ENCODE measurements around the gene SNED1.

The SNED1 gene

DNA sequence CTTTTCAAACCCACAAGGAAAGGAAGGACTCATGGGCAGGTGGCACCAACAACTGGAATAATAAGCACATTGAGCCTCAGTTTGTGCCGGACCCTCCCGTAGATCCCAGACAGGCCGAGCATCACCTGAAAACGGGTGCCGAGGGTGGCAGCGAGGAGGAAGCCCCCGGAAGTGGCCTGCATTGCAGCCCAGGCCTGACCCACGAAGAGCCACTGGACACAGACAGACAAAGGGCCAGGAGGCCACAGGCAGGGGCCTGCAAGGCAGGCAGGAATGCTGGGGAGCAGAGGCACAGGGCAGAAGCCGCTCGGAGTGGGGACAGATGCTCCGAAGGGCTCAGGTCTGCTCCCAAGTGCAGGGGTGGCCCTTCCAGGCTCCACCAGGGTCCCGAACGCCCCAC, 71.9 kb downstream of the SNED1 start:
- TF ChIP-seq KLF16 (tag by site-specific recombination; IDR thresholded peaks at IDR 0.05): no peak
- TF ChIP-seq ZNF514 (tag by site-specific recombination; IDR thresholded peaks at IDR 0.05): no peak
- TF ChIP-seq, protein P1, sequence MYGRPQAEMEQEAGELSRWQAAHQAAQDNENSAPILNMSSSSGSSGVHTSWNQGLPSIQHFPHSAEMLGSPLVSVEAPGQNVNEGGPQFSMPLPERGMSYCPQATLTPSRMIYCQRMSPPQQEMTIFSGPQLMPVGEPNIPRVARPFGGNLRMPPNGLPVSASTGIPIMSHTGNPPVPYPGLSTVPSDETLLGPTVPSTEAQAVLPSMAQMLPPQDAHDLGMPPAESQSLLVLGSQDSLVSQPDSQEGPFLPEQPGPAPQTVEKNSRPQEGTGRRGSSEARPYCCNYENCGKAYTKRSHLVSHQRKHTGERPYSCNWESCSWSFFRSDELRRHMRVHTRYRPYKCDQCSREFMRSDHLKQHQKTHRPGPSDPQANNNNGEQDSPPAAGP (tag by site-specific recombination; IDR thresholded peaks at IDR 0.05): no peak
- TF ChIP-seq, protein P2, sequence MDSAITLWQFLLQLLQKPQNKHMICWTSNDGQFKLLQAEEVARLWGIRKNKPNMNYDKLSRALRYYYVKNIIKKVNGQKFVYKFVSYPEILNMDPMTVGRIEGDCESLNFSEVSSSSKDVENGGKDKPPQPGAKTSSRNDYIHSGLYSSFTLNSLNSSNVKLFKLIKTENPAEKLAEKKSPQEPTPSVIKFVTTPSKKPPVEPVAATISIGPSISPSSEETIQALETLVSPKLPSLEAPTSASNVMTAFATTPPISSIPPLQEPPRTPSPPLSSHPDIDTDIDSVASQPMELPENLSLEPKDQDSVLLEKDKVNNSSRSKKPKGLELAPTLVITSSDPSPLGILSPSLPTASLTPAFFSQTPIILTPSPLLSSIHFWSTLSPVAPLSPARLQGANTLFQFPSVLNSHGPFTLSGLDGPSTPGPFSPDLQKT (IDR thresholded peaks at IDR 0.05; ENCODE audit: borderline replicate concordance, low read depth, low read length): no peak
- TF ChIP-seq, protein P3, sequence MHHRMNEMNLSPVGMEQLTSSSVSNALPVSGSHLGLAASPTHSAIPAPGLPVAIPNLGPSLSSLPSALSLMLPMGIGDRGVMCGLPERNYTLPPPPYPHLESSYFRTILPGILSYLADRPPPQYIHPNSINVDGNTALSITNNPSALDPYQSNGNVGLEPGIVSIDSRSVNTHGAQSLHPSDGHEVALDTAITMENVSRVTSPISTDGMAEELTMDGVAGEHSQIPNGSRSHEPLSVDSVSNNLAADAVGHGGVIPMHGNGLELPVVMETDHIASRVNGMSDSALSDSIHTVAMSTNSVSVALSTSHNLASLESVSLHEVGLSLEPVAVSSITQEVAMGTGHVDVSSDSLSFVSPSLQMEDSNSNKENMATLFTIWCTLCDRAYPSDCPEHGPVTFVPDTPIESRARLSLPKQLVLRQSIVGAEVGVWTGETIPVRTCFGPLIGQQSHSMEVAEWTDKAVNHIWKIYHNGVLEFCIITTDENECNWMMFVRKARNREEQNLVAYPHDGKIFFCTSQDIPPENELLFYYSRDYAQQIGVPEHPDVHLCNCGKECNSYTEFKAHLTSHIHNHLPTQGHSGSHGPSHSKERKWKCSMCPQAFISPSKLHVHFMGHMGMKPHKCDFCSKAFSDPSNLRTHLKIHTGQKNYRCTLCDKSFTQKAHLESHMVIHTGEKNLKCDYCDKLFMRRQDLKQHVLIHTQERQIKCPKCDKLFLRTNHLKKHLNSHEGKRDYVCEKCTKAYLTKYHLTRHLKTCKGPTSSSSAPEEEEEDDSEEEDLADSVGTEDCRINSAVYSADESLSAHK (tag by site-specific recombination; IDR thresholded peaks at IDR 0.05): no peak
- TF ChIP-seq HOXD13 (CRISPR knock-in tag; IDR thresholded peaks at IDR 0.05; ENCODE audit: borderline replicate concordance): no peak
- TF ChIP-seq ZNF391 (tag by site-specific recombination; IDR thresholded peaks at IDR 0.05; ENCODE audit: borderline replicate concordance, low read depth): no peak
- no peak for TF ChIP-seq ZNF132 (tag by site-specific recombination; IDR thresholded peaks at IDR 0.05; ENCODE audit: borderline replicate concordance)
- TF ChIP-seq ZNF366 (tag by site-specific recombination; conservative IDR thresholded peaks at IDR 0.05): no peak
- TF ChIP-seq ZNF555 (tag by site-specific recombination; conservative IDR thresholded peaks at IDR 0.05): no peak
- no peak for TF ChIP-seq ZNF416 (tag by site-specific recombination; IDR thresholded peaks at IDR 0.05)
- no peak for TF ChIP-seq ZNF2 (tag by site-specific recombination; IDR thresholded peaks at IDR 0.05)
- CTCF ChIA-PET: no interaction called here
- POLR2A ChIA-PET: no interaction called here
- H3K4me3 ChIP-seq (ENCODE audit: low read depth, low read length): no peak overlapping the region
- no peak overlapping the region for H3K27ac ChIP-seq (ENCODE audit: extremely low read depth, low read depth, low read length)
- H3K36me3 ChIP-seq (ENCODE audit: control insufficient read depth in 2 of 2, insufficient read depth in 1 of 2, low read length in 2 of 2): peaks cover 0 to 13% of the 10 kb centered on the region in 2 experiments; a peak in 1 of 3 replicates
- no peaks in the 10 kb centered on the region for H3K4me1 ChIP-seq (ENCODE audit: control insufficient read depth, insufficient read depth, low read length)
- no peaks in the 10 kb centered on the region for H3K9me3 ChIP-seq (ENCODE audit: control insufficient read depth, insufficient read depth, low read depth, low read length)

DNA sequence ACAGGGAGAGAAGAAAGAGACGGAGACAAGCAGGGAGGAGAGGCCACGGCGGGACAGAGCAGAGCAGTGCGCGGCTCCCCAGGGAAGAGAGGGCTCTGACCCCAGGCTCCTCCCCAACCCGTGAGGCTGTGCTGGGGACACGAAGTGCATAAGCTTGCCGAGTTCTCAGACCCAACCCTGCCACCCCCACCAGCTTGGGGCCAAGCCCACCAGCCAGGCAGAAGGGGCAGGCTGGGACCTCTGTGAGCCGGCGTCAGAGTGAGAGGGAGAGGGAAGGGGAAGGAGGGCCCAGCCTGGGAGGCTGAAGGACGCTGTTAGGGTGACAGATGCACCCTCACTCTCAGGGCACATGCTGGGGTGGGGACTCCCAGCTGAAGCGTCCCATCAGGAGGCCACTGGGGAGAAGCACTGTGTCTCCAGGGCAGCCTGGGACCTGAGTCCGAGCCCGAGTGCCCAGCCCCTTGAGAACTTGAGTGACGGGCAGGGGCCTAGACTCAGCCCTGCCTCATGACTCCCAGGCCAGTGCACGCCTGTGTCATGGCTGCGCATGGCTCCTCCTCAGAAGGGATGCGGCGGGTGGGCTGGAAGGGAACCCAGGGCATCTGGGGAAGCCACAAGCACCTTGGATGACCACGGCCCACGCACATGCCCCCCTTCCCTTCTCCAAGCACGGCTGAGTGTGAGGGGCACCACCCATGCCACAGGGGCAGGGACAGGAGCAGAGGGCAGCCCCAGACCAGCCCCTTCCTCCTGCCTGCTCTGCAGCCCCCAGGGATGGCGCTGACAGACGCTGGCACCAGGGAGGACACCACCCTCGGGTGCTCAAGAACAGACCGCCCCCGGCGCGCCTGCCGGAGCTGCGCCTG, 72.6 kb downstream of the SNED1 start:
- Histone ChIP-seq H3K27ac (ENCODE audit: extremely low read depth, low read depth, low read length) (no peak overlapping the region), H3K9me3 (ENCODE audit: control insufficient read depth, insufficient read depth, low read depth, low read length) (no peaks in the 10 kb centered on the region), H3K4me1 (ENCODE audit: control insufficient read depth, insufficient read depth, low read length) (no peaks in the 10 kb centered on the region), H3K36me3 (ENCODE audit: control insufficient read depth in 2 of 2, insufficient read depth in 1 of 2, low read length in 2 of 2) (peaks cover 0 to 13% of the 10 kb centered on the region in 2 experiments; a peak in 1 of 3 replicates), H3K4me3 (ENCODE audit: low read depth, low read length) (no peak overlapping the region)
- ChIA-PET POLR2A (no interaction called here), CTCF (no interaction called here)
- TF ChIP-seq ZNF114 (tag by site-specific recombination; IDR thresholded peaks at IDR 0.05) (no peak), ZNF391 (tag by site-specific recombination; IDR thresholded peaks at IDR 0.05; ENCODE audit: borderline replicate concordance, low read depth) (no peak), KLF1 (tag by site-specific recombination; IDR thresholded peaks at IDR 0.05) (no peak), ZNF423 (tag by site-specific recombination; IDR thresholded peaks at IDR 0.05) (no peak), ZNF530 (tag by site-specific recombination; IDR thresholded peaks at IDR 0.05; ENCODE audit: low read depth) (no peak), ZNF19 (tag by site-specific recombination; IDR thresholded peaks at IDR 0.05; ENCODE audit: low read depth) (no peak), ZNF292 (tag by site-specific recombination; IDR thresholded peaks at IDR 0.05; ENCODE audit: borderline replicate concordance, low read depth) (no peak), BCL11A (tag by site-specific recombination; IDR thresholded peaks at IDR 0.05; ENCODE audit: low read depth) (no peak)
- TF ChIP-seq, protein P4, sequence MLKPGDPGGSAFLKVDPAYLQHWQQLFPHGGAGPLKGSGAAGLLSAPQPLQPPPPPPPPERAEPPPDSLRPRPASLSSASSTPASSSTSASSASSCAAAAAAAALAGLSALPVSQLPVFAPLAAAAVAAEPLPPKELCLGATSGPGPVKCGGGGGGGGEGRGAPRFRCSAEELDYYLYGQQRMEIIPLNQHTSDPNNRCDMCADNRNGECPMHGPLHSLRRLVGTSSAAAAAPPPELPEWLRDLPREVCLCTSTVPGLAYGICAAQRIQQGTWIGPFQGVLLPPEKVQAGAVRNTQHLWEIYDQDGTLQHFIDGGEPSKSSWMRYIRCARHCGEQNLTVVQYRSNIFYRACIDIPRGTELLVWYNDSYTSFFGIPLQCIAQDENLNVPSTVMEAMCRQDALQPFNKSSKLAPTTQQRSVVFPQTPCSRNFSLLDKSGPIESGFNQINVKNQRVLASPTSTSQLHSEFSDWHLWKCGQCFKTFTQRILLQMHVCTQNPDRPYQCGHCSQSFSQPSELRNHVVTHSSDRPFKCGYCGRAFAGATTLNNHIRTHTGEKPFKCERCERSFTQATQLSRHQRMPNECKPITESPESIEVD (tag by site-specific recombination; IDR thresholded peaks at IDR 0.05): no peak
